ENCODE measurements around the gene PLD3.

Gene PLD3

GRCh38 chr19:40370997-40371801 is 22.7 kb downstream of the PLD3 start:
- Histone ChIP-seq H3K9me3 (replicated peaks in 1 of 11) (no peaks in the 10 kb centered on the region), H3K4me1 (peaks cover 6 to 49% (median 30%) of the 10 kb centered on the region in 10 experiments; a peak in 19 of 20 replicates), H3K36me3 (peaks cover 0 to 90% (median 24%) of the 10 kb centered on the region in 11 experiments; a peak in 14 of 22 replicates), H3K9ac (no peak overlapping the region), H3K27me3 (no peaks in the 10 kb centered on the region), H3K4me3 (no peak overlapping the region), H3K27ac (no peak overlapping the region), H3K4me2 (peak overlapping the region in 10 of 11 experiments; percentile 14 to 78 (median 47); a peak in 17 of 22 replicates), H4K20me1 (peaks cover 0 to 20% (median 0%) of the 10 kb centered on the region in 11 experiments; a peak in 5 of 22 replicates)
- TF ChIP-seq Cebpa-rat (IDR thresholded peaks at IDR 0.05): no peak

- no peak overlapping the region for H3K4me3 ChIP-seq
- no peaks in the 10 kb centered on the region for H3K9me3 ChIP-seq (replicated peaks in 1 of 11)
- no peak overlapping the region for H3K27ac ChIP-seq
- peaks cover 6 to 48% (median 30%) of the 10 kb centered on the region in 10 experiments; a peak in 19 of 20 replicates for H3K4me1 ChIP-seq
- H3K36me3 ChIP-seq: peaks cover 0 to 90% (median 24%) of the 10 kb centered on the region in 11 experiments; a peak in 14 of 22 replicates
- no peak for TF ChIP-seq Cebpa-rat (IDR thresholded peaks at IDR 0.05)
- no peaks in the 10 kb centered on the region for H3K27me3 ChIP-seq
- no peak overlapping the region for H3K9ac ChIP-seq
- peak overlapping the region in 1 of 11 experiments; percentile 78; a peak in 1 of 22 replicates for H3K4me2 ChIP-seq
- H4K20me1 ChIP-seq: peaks cover 0 to 20% (median 0%) of the 10 kb centered on the region in 11 experiments; a peak in 4 of 22 replicates
Observed at GRCh38 chr19:40371802-40372122, 23.3 kb downstream of the PLD3 start.

GRCh38 chr19:40374084-40374483 is 25.6 kb downstream of the PLD3 start:
- Histone ChIP-seq H3K4me3 (no peak overlapping the region), H3K4me1 (peaks cover 6 to 45% (median 29%) of the 10 kb centered on the region in 10 experiments; a peak in 19 of 20 replicates), H3K27me3 (no peaks in the 10 kb centered on the region), H3K27ac (no peak overlapping the region), H3K4me2 (no peak overlapping the region; a peak in 1 of 22 replicates), H3K9ac (no peak overlapping the region), H3K36me3 (peaks cover 0 to 83% (median 19%) of the 10 kb centered on the region in 11 experiments; a peak in 14 of 22 replicates), H4K20me1 (peaks cover 0 to 34% (median 0%) of the 10 kb centered on the region in 11 experiments; a peak in 3 of 22 replicates), H3K9me3 (replicated peaks in 1 of 11) (no peaks in the 10 kb centered on the region)
- TF ChIP-seq Cebpa-rat (IDR thresholded peaks at IDR 0.05): no peak

- Histone ChIP-seq H3K9me3 (replicated peaks in 1 of 11) (no peaks in the 10 kb centered on the region), H3K27me3 (no peaks in the 10 kb centered on the region), H3K4me2 (peak overlapping the region in 2 of 11 experiments; percentile 17 to 44; a peak in 3 of 22 replicates), H3K27ac (no peak overlapping the region), H3K9ac (no peak overlapping the region), H4K20me1 (peaks cover 0 to 40% (median 0%) of the 10 kb centered on the region in 11 experiments; a peak in 6 of 22 replicates), H3K4me1 (peaks cover 0 to 33% (median 15%) of the 10 kb centered on the region in 10 experiments; a peak in 12 of 20 replicates), H3K4me3 (no peak overlapping the region), H3K36me3 (peaks cover 0 to 81% (median 10%) of the 10 kb centered on the region in 11 experiments; a peak in 13 of 22 replicates)
- TF ChIP-seq Cebpa-rat (IDR thresholded peaks at IDR 0.05): no peak
Observed at GRCh38 chr19:40376286-40376862, 27.9 kb downstream of the PLD3 start.

GRCh38 chr19:40377876-40378385 is 29.4 kb downstream of the PLD3 start:
- H3K27ac ChIP-seq: no peak overlapping the region
- H3K4me2 ChIP-seq: no peak overlapping the region
- peaks cover 0 to 66% (median 7%) of the 10 kb centered on the region in 11 experiments; a peak in 12 of 22 replicates for H3K36me3 ChIP-seq
- H3K9ac ChIP-seq: no peak overlapping the region
- H3K4me1 ChIP-seq: peaks cover 0 to 21% (median 10%) of the 10 kb centered on the region in 10 experiments; a peak in 12 of 20 replicates
- H4K20me1 ChIP-seq: peaks cover 0 to 31% (median 0%) of the 10 kb centered on the region in 11 experiments; a peak in 6 of 22 replicates
- H3K4me3 ChIP-seq: no peak overlapping the region
- no peaks in the 10 kb centered on the region for H3K9me3 ChIP-seq (replicated peaks in 1 of 11)
- no peak for TF ChIP-seq Cebpa-rat (IDR thresholded peaks at IDR 0.05)
- no peaks in the 10 kb centered on the region for H3K27me3 ChIP-seq

- Histone ChIP-seq H3K27ac (no peak overlapping the region), H3K9me3 (replicated peaks in 1 of 11) (no peaks in the 10 kb centered on the region)
- TF ChIP-seq Cebpa-rat (IDR thresholded peaks at IDR 0.05): no peak
Observed at GRCh38 chr19:40378509-40378908, 30.0 kb downstream of the PLD3 start.

GRCh38 chr19:40379446-40380198 is 31.1 kb downstream of the PLD3 start:
- Histone ChIP-seq H4K20me1 (peaks cover 0 to 31% (median 0%) of the 10 kb centered on the region in 11 experiments; a peak in 5 of 22 replicates), H3K27me3 (no peaks in the 10 kb centered on the region), H3K27ac (no peak overlapping the region), H3K4me1 (peaks cover 0 to 12% (median 5%) of the 10 kb centered on the region in 10 experiments; a peak in 10 of 20 replicates), H3K4me2 (no peak overlapping the region), H3K4me3 (no peak overlapping the region), H3K9me3 (replicated peaks in 1 of 11) (no peaks in the 10 kb centered on the region), H3K9ac (no peak overlapping the region), H3K36me3 (peaks cover 0 to 49% (median 3%) of the 10 kb centered on the region in 11 experiments; a peak in 10 of 22 replicates)
- no peak for TF ChIP-seq Cebpa-rat (IDR thresholded peaks at IDR 0.05)

More at GRCh38 chr19:40378509-40378908, 30.0 kb downstream of the PLD3 start:
- peaks cover 0 to 15% (median 7%) of the 10 kb centered on the region in 10 experiments; a peak in 10 of 20 replicates for H3K4me1 ChIP-seq
- peaks cover 0 to 60% (median 7%) of the 10 kb centered on the region in 11 experiments; a peak in 12 of 22 replicates for H3K36me3 ChIP-seq
- H3K27me3 ChIP-seq: no peaks in the 10 kb centered on the region
- H3K4me2 ChIP-seq: no peak overlapping the region
- no peak overlapping the region for H3K9ac ChIP-seq
- H3K4me3 ChIP-seq: no peak overlapping the region
- peaks cover 0 to 31% (median 0%) of the 10 kb centered on the region in 11 experiments; a peak in 6 of 22 replicates for H4K20me1 ChIP-seq
